ENCODE measurements around the gene LRRK1. TPM values are rescaled to one million over a fixed set of nuclear protein-coding genes. Genes with fewer than 3 reads are reported as not detected.

Gene LRRK1
- total RNA-seq, 1 donor from 2014 or later = 3.0 TPM

- no peak overlapping the region for H3K4me3 ChIP-seq
- no peak for TF ChIP-seq CTCF (IDR thresholded peaks at IDR 0.05; ENCODE audit: borderline replicate concordance)
- intact Hi-C loops (cut with micrococcal nuclease) = no loop called here
- DNase-seq = no peak
- peaks cover 22% of the 10 kb centered on the region for H3K4me1 ChIP-seq
- H3K27ac ChIP-seq (replicated peaks) = no peak overlapping the region
- H3K36me3 ChIP-seq = no peaks in the 10 kb centered on the region
- no peaks in the 10 kb centered on the region for H3K27me3 ChIP-seq (ENCODE audit: low read depth)
- H3K9me3 ChIP-seq (replicated peaks) = no peaks in the 10 kb centered on the region
Measured at GRCh38 chr15:101020945-101021344, 101.8 kb downstream of the LRRK1 start.

- intact Hi-C loops (cut with micrococcal nuclease) = no loop called here
- DNase-seq = no peak
- no peaks in the 10 kb centered on the region for H3K36me3 ChIP-seq
Measured at GRCh38 chr15:101022306-101022705, 103.1 kb downstream of the LRRK1 start.

GRCh38 chr15:101022876-101023275 is 103.7 kb downstream of the LRRK1 start:
- Histone ChIP-seq H3K9me3 (replicated peaks) (no peaks in the 10 kb centered on the region), H3K4me3 (no peak overlapping the region), H3K27me3 (ENCODE audit: low read depth) (no peaks in the 10 kb centered on the region), H3K36me3 (no peaks in the 10 kb centered on the region), H3K27ac (replicated peaks) (peak overlapping the region; percentile 79), H3K4me1 (peaks cover 37% of the 10 kb centered on the region)
- intact Hi-C loops (cut with micrococcal nuclease) = no loop called here
- no peak for TF ChIP-seq CTCF (IDR thresholded peaks at IDR 0.05; ENCODE audit: borderline replicate concordance)
- DNase-seq = no peak

More at GRCh38 chr15:101022306-101022705, 103.1 kb downstream of the LRRK1 start:
- H3K9me3 ChIP-seq (replicated peaks) = no peaks in the 10 kb centered on the region
- H3K27me3 ChIP-seq (ENCODE audit: low read depth) = no peaks in the 10 kb centered on the region
- peak overlapping the region; percentile 79 for H3K27ac ChIP-seq (replicated peaks)
- H3K4me1 ChIP-seq = peaks cover 34% of the 10 kb centered on the region
- TF ChIP-seq CTCF (IDR thresholded peaks at IDR 0.05; ENCODE audit: borderline replicate concordance) = no peak
- no peak overlapping the region for H3K4me3 ChIP-seq

- Histone ChIP-seq H3K27me3 (ENCODE audit: low read depth) (no peaks in the 10 kb centered on the region), H3K9me3 (replicated peaks) (no peaks in the 10 kb centered on the region), H3K4me3 (no peak overlapping the region), H3K27ac (replicated peaks) (peak overlapping the region; percentile 79), H3K36me3 (no peaks in the 10 kb centered on the region), H3K4me1 (peaks cover 37% of the 10 kb centered on the region)
- TF ChIP-seq CTCF (IDR thresholded peaks at IDR 0.05; ENCODE audit: borderline replicate concordance) = no peak
- DNase-seq = no peak
- intact Hi-C loops (cut with micrococcal nuclease) = no loop called here
Measured at GRCh38 chr15:101023501-101024072, 104.4 kb downstream of the LRRK1 start.

- DNase-seq = peak; percentile 41
- Histone ChIP-seq H3K27me3 (ENCODE audit: low read depth) (no peaks in the 10 kb centered on the region), H3K4me1 (peaks cover 37% of the 10 kb centered on the region), H3K4me3 (no peak overlapping the region), H3K9me3 (replicated peaks) (no peaks in the 10 kb centered on the region), H3K27ac (replicated peaks) (peak overlapping the region; percentile 79), H3K36me3 (no peaks in the 10 kb centered on the region)
- intact Hi-C loops (cut with micrococcal nuclease) = no loop called here
- TF ChIP-seq CTCF (IDR thresholded peaks at IDR 0.05; ENCODE audit: borderline replicate concordance) = no peak
Measured at GRCh38 chr15:101024073-101024695, 105.0 kb downstream of the LRRK1 start.
